NCI-H2171 (cell line): ENCODE data around the gene MRC2.
"Not testable (repeated sequence)": the region's sequence is repeated elsewhere in the genome, so short reads cannot be mapped to it uniquely, and the experiment has no call there.

Experiments
- DNase-seq: peaks from one replicate; lab custom pipeline; 2025; lab: John Stamatoyannopoulos, UW

MRC2 gene, protein sequence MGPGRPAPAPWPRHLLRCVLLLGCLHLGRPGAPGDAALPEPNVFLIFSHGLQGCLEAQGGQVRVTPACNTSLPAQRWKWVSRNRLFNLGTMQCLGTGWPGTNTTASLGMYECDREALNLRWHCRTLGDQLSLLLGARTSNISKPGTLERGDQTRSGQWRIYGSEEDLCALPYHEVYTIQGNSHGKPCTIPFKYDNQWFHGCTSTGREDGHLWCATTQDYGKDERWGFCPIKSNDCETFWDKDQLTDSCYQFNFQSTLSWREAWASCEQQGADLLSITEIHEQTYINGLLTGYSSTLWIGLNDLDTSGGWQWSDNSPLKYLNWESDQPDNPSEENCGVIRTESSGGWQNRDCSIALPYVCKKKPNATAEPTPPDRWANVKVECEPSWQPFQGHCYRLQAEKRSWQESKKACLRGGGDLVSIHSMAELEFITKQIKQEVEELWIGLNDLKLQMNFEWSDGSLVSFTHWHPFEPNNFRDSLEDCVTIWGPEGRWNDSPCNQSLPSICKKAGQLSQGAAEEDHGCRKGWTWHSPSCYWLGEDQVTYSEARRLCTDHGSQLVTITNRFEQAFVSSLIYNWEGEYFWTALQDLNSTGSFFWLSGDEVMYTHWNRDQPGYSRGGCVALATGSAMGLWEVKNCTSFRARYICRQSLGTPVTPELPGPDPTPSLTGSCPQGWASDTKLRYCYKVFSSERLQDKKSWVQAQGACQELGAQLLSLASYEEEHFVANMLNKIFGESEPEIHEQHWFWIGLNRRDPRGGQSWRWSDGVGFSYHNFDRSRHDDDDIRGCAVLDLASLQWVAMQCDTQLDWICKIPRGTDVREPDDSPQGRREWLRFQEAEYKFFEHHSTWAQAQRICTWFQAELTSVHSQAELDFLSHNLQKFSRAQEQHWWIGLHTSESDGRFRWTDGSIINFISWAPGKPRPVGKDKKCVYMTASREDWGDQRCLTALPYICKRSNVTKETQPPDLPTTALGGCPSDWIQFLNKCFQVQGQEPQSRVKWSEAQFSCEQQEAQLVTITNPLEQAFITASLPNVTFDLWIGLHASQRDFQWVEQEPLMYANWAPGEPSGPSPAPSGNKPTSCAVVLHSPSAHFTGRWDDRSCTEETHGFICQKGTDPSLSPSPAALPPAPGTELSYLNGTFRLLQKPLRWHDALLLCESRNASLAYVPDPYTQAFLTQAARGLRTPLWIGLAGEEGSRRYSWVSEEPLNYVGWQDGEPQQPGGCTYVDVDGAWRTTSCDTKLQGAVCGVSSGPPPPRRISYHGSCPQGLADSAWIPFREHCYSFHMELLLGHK (N-terminal part only)

DNA sequence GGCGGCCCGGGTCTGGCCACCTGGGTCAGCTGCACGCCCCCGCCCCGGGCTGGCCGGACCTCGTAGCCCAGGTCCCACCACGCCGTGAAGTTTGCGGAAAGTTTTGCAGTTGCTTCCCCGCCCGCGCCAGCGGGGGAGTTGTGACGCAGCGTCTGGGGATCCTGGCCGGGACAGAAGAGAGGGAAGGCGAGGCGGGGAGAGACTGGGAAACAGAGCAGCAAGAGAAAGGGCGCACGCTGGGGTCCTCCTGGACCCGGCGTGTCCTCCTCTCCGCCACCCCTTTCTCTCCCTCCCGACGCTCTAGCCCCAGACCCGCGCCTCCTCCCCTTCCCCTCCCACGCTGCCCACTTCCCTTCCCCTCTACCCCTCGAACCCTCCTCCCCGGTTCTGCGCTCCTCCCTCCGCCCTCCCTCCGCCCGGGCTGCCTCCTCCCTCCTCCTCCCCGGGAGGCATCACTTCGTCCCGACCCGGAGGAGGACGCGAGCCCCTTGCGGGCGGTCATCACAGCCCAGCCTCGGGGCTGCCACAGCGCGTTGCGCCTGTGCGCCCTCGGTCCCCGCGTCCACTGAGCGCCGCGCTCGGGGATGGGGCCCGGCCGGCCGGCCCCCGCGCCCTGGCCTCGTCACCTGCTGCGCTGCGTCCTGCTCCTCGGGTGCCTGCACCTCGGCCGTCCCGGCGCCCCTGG is at the start of gene MRC2:
Gene MRC2, plus strand, starts transcription at position 452 of the 685 bp plus-strand sequence. Its CDS starts 133 bp downstream, at position 585.
- DNase-seq = no peak

DNA sequence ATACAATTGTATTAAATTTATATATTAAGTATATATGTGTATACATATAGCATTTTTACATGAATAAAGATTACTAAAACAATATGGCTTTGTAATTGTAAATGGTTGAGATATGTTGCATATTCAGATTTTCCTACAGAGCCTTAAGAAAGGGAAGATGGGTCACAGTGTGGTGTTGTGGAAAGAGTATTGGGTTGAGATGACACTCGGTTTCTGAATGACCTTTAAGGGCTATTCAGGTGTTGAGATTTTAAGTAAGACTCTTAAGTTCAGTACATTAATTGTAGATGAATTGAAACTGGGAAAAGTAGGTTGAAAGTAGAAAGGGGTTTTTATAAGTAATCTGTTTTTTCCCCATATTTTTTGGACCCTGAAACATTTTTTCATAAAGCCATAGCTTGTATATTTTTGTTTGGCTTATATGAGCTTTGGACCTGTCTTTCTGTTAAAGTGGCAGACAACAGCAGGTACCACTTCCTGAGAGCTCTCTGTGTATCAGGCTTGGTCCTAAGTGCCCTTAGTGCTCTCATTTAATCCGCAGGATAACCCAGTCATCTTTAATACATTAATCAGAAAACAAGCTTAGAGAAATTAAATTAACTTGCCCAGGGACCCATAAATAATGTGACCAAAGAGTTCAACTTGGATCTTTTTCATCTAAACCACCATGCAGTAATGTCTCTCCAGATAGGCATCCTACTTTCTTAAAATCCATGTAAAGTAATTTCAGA is 48.5 kb upstream of the MRC2 start:
- DNase-seq = no peak

DNA sequence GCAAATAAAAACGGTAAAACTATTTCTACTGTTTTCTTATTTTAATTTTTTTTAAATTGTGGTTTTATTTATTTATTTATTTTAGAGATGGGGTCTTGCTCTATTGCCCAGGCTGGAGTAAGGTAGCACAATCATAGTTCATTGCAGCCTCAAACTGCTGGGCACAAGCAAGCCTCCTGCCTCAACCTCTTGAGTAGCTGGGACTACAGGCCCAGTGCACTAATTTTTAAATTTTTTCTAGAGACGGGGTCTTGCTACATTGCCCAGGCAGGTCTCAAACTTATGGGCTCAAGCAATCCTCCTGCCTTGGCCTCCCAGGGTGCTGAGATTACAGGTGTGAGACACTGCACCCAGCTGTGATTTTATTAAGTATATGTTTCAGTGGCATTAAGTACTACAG is 46.5 kb upstream of the MRC2 start:
- DNase-seq = no peak

DNA sequence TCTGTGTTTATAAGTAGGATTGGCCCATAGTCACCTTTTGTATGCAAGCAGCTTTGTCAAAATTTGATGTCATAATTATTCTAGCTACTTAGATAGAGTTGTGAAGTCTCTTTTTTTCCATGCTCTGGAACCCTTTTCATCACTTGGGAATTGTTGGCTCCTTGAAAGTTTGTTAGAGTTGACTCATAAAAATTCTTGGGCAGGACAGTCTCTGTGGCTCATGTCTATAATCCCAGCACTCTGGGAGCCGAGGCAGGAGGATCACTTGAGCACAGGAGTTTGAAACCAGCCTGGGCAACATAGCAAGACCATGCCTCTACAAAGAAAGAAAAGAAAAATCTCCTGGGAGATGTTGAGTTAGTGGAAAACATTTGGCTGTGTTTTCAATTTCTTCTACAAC is 45.7 kb upstream of the MRC2 start:
- no peak for DNase-seq

DNA sequence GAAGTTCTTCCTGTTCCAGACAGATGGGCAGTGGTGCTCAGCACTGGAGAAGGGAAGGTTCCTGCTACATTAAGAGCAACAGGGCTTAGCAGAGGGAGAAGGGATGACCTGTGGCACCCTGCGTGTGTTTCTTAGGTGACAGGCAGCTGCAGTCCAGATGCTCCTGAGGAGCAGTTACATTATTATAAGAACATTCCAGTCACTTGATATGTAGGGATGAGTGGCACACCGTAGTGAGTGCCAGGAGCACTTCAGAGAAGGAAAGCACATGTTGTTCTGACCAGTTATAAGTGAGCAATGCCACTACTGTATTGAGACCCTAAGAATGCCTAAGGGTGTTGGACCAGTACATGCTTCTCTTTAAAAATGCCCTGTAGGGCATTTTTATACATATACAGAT is 39.9 kb upstream of the MRC2 start:
- DNase-seq = no peak

DNA sequence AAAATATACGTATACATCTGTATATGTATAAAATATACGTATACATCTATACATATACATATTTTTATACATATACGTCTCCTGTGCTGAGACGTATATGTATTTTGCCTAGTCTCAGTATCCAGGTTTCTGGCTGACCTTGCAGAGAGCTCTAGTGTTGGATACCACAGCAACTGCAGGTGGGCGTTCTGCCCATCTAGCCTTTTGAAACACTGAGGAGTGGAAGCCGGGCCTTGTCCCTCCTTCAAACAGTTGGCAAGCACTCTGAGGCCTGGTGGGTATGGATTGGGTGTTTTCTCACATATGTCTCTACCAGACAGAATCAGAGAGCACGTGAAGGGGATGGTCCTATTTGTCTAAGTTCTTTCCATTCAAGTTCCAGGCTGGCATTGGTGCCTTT is 39.4 kb upstream of the MRC2 start:
- no peak for DNase-seq

DNA sequence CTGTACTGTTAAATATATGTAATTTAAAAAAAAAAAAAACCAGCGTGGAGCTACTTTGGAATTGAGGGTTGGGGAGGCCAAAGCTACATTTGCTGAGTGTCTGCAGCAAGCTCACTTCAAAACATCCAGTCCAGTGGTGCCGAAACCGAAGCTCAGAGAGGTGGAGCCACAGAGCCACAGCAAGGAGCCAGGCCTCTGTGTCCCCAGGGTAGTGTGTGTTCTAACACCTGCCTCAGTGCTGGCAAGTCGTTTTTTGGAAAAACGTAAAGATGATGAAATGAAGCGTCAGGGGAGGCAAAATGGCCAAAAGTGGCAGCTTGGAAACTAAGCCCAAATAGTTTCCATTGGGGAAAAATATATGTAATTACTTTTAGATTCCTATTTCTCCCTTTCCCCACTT is 36.1 kb upstream of the MRC2 start:
- no peak for DNase-seq

DNA sequence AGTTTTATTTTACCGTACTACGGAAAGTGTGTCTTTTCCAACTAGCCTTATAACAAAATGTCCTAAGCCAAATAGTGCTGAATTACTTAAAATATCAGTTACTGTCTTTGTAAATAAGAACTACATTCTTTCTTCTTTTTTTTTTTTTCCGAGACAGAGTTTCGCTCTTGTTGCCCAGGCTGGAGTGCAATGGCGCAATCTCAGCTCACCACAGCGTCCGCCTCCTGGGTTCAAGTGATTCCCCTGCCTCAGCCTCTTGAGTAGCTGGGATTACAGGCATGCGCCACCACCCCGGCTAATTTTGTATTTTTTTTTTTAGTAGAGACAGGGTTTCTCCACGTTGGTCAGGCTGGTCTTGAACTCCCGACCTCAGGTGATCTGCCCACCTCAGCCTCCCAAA is 35.6 kb upstream of the MRC2 start:
- DNase-seq = not testable (repeated sequence)

DNA sequence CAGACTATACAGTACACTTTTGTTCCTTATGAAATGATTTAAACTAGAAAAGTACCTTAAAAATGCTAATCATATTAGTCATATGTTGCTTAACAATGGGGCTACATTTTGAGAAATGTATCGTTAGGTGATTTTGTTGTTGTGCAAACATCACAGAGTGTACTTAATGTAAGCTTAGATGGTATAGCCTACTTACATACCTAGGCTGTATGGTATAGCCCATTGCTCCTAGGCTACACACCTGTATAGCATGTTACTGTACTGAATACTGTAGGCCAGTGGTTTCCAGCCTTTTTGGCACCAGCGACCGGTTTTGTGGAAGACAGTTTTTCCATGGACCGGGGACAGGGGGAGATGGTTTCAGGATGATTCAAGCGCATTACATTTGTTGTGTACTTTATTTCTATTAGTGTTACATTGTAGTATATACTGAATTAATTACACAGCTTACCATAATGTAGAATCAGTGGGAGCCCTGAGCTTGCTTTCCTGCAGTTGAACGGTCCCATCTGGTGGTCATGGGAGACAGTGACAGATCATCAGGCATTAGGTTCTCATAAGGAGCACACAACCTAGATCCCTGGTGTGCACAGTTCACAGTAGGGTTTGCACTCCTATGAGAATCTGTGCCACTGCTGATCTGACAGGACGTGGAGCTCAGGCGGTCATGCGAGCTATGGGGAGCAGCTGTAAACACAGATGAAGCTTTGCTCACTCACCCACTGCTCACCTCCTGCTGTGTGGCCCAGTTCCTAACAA is 35.0 kb upstream of the MRC2 start:
- no peak for DNase-seq

DNA sequence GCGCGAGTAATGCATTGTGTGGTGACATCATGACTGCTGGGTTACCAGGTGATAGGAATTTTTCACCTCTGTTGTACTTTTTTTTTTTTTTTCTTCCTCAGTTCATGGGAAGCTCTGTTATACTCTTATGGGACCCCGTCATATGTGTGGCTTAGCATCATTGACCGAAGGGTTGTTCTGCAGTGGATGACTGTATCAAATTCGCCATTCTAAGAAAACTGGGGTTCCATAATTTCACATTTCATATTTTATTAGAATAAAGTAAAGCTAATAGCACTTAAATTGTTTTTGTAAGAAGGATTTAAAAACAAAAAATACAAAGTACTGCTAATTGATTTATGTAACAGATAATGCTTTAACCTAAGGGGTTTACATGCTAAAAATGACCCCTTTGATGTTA is 32.0 kb upstream of the MRC2 start:
- DNase-seq = no peak

DNA sequence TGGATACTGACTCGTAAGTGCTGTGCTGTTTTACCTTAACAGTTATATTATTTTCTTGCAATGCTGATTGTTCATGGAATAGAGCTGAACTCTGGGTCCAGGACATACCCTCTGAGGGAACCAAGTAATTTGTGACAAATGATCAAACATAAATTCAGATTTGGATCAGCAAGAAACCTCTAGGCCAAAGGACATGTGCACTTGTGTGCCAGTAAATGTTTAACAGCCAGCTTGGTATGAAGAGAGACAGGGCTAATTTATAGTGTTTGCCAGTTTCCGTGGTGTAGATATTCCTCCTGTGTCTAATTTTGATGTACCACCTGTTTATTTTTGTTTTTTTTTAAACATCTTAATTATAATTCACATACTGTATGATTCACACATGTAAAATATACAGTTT is 30.8 kb upstream of the MRC2 start:
- DNase-seq = no peak

DNA sequence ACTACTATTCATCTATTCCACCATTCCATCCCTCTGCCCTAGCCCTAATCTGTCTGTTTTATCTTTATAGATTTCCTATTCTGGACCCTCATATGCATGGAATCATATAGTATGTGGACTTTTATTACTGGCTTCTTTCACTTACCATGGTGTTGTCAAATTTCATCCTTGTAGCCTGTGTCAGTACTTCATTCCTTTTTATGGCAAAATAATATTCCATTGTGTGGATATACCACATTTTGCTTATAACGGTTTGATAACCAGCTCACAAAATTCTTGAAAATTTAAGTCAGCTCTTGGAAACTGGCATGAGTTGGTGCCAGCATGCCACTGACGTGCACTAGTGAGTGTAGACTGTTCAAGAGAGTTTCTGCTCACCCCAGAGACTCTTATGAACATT is 30.3 kb upstream of the MRC2 start:
- DNase-seq = no peak

DNA sequence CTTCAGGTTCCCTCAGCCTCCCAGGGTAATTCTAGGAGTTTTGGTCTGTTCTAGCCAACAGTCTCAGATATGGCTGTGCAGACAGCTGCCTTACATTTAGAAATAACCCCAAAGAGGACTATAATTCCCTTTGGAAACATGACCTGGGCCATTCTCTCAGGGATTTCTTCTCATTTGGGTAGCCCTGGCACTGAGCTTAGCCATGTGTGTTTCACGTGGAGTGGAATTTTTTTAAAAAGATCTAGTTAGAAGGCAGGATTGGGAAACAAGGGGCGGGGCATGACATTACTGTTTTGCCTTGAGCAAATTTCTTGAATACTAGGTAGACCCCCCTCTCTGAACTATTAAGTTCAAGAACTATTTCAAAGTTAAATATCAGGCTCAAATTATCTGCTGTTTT is 29.6 kb upstream of the MRC2 start:
- no peak for DNase-seq

DNA sequence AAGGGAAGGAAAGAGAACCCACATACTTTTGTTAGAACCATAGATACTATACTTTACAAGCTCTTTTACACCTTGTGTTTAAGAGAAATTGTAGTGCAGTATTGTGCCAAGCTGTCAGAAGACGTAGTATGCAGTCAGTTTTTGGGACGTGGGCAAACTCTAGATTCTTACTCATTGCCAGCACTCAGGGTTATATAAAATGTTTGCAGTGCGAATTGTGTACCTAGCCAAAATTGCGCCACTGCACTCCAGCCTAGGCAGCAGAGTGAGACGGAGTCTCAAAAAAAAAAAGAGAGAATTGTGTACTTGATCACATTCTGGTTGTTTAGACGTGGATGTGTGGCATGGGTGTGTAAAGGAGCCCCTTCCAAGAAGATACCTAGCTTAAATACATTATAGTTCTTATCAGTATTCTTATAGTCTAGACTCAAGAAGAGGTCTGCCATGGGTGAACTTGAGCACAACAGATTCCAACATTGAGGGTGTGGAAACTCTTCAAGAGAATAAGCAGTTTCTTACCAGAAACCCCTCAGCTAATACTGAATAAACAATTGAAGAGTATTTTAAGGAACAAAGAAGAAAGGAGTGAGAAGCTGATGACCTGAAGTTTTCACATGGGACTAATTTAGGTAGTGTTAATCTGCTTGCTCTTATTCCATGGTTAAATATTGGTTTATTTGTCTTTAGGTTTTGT is 27.4 kb upstream of the MRC2 start:
- DNase-seq = no peak

DNA sequence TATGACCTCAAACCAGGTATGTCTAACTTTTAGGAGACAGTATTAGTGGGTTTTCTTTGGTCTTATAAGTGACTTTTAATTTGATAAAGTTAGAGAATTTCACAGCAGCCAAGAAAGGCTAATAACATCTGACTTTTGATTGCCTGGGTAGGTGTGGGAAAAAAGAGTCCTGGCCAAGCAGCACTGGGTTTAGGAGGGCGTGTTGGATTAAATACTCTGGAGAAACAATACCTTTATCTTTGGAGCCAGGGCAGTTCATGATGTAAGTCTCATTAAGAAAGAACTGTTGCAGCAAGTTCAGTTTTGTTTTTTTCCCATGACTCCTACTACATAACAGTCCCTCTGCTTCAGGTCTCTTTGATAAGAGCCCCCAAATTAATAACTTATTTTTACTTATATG is 26.7 kb upstream of the MRC2 start:
- DNase-seq = no peak

DNA sequence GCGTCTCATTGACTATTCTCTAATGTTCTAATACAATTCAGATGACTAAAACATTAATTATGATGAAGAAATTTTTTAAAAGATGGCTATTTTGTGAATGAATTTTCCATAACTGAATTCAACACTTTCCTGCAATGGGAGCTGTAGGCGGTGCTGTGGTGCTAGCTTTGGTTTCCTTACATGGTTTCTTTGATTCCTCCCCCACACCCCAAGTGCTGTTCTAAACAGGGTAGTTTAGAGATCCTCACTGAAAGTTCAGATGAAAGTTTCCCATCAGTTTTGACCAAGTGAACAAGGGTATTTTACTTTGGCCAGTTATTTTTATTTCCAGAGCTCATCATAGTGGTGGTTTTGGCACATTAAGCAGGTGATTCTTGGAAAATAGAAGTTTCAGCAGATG is 26.0 kb upstream of the MRC2 start:
- DNase-seq = no peak

DNA sequence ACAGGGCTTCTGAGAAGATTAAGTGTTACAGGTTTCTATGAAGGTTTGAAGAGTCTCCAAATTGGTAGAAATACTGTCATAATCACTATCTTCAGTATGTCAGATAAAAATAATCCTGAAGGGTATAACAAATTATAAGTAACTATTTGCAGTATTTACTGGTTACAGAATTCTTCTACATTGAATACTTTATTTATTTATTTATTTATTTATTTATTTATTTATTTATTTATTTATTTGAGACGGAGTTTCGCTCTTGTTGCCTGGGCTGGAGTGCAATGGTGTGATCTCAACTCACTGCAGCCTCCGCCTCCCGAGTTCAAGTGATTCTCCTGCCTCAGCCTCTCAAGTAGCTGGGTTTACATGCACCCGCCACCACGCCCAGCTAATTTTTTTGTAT is 23.7 kb upstream of the MRC2 start:
- DNase-seq = not testable (repeated sequence)

DNA sequence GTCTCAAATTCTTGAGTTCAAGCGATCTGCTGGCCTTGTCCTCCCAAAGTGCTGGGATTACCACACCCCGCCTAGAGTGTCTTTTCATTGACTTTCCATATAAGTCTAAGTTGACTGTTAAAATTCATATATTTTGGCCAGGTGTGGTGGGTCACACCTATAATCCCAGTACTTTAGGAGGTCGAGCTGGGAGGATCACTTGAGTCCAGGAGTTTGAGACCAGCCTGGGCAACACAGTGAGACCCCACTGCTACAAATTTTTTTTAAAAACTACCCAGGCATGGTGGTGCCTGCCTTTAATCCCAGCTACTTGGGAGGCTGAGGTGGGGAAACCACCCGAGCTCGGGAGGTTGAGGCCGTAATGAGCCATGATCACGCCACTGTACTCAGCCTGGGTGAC is 21.9 kb upstream of the MRC2 start:
- no peak for DNase-seq

DNA sequence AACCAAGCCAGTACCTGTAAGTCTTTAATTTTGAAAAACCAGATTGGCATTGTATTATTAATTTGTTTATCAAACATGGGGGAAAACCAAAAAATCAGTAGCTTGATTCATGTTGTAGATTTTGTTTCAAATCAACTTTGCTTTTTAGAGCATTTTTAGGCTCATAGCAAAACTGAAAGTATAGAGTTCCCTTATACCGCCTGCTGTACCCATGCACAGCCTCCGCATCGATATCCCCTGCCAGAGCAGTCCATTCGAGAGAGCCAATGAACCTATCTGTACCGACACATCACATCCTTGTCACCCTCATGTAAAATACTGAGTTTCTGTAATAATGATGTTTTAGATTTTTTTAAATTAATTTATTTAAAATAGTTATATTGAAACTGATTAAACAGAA is 16.2 kb upstream of the MRC2 start:
- no peak for DNase-seq

DNA sequence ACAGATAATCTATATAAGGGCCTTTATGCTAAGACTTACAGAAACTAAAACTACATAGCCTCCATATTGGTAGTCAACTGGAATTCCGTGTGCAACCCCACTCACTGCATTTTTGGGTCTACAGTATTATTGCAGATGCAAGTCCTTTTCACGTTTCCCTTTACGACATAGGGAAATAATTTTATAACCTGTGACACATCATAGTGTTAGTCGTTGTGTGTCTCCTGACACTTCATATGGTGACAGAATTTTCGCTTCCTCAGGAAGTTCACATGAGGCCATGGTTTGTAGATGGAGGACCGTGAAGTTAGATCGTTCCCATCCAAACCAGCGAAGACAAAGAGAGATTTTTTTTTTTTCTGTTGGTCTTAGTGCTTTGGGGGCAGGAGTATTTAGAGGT is 15.7 kb upstream of the MRC2 start:
- no peak for DNase-seq
